Activated T-cell treated with anti-CD3 and anti-CD28 coated beads for 48 hours (primary cell): ENCODE data around the gene SUOX.
"Not testable (repeated sequence)": the region's sequence is repeated elsewhere in the genome, so short reads cannot be mapped to it uniquely, and the experiment has no call there.

Experiments used
- DNase-seq: peaks from one replicate; pipeline ENCODE4 v3.0.0-alpha.2; 2020; ENCODE audit warnings: low read depth

SUOX gene

DNA sequence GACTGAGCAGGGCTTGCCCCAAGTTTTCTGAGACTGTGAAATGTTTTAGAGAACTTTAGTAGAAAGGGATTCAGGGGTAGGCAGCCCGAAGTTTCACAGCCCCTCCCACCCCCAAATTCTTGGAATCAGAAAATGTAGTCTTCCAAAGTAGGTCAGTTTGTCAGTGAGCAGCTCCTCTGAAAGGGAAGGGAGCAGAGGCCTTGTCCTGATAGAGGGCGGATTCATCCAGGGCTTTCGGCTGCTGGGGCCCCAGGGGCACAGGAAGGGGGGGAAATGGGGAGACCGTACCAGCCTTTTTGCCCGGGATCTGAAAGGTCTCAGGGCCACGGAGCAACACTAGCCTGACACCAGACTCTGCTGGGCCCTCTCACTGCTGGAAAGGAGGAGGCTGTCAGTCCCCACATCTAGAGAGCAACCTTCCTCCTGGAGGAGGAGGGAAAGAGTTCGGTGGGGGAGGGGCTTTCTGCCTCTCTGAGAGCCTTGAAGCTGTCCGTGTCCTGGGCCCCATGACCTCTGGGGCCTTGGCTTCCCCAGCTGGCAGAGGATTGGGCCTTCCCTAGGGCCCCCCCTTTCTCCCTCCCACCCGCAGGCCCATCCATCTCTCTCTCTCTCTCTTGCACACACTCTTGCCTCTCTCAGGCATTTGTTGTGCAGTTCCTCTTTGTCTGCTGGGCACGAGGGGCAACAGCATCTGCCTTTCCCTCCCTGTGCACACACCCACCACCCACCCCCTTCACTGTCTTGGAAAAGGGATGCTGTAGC, 23.5 kb downstream of the SUOX start, which contains the start of gene IKZF4:
IKZF4 (plus strand) TSS at position 621 of the 762 bp plus-strand sequence. CDS start 451 bp downstream, outside the sequence.
- no peak for DNase-seq

DNA sequence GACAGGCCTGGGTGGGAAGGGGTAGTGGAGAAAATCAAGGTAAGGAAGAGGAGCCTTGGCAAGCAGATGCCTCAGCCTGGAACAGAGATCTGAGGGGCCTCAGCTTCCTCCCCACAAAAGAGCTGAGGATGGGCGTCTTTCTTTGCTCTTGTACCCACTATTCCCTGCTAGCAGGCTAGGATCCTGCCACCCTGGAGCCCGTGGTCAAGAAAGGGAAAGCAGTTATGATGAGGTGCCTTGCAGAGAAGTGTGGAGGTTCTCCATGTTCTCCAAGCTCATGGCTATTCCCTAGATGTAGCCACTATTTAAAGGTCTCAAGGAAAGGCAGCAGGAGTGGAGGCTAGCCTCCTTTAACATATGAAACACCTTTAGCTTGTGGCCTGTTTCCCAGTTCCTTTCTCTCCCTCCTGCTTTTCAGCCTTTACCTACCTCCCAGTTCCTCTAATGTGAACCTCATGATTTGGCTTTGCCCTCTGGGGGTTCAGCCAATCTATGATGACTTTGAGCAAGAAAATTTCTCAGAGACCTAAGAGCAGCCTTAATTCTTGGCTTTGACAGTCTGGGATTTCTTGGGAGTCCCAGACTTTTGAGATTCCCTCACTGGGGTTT, 24.9 kb downstream of the SUOX start:
- DNase-seq, result no peak

DNA sequence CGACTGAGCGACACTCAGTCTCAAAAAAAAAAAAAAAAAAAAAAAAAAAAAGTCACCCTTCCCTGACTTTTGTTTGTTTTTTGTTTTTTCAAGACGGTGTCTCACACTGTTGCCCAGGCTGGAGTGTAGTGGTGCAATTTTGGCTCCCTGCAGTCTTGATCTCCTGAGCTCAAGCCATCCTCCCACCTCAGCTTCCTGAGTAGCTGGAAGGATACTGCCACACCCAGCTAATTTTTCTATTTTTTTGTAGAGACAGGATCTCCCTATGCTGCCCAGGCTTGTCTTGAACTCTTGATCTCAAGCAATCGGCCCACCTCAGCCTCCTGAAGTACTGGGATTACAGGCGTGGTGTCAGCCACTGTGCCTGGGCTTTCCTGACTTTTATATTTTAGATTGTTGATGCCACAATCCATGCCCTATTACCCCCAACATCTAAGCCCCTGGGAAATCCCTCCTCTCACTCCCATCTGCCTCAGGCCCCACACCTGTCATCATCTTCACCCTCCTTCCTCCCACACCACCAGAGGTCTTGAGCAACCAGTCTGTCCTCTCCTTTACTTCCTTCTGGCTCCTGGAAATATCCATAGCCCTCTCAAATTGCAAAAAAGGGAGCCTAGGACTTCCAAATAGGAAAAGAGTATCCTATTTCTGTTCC, 31.6 kb downstream of the SUOX start:
- DNase-seq, result no peak

DNA sequence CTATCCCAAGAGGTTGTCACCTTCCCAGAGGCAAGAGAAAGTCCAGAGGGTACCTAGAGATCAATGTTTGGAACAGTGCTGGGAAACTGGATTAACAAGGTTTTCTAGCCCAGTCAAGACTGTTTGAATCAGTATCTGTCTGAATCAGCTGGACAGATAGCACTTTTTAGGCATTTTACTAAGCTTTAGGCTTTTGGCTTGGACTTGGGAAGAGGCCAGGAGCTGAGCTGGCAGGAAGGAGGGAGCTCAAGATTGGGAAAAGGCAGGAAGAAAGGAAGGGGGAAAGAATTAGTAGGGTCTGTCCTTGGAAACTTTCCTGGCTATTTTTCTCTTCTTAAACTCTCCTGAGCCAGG, 32.1 kb downstream of the SUOX start:
- no peak for DNase-seq

DNA sequence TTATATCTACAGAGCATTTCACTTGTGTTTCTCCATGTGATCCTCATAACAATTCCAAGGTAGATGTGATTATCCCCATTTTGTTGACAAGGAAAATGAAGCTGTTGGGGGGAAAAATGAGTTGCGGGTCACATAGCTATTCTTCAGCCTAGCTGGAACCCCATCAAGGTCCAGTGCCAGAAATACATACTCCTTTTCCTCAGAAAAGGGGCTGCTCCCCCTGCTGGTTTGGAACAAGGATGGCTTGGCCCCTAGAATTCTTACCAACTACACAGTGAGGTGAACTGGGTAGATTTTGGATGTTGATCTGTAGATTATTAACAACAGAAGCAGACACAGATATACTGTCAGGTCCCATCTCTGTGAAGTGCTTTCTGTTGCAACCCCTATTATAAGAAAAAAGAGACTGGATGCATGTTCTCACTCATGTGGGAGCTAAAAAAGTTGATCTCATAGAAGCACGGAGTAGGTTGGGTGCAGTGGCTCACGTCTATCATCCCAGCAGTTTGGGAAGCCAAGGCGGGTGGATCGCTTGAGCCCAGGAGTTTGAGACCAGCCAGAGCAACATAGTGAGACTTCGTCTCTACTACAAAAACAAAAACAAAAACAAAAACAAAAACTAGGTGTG, 32.7 kb downstream of the SUOX start:
- no peak for DNase-seq

DNA sequence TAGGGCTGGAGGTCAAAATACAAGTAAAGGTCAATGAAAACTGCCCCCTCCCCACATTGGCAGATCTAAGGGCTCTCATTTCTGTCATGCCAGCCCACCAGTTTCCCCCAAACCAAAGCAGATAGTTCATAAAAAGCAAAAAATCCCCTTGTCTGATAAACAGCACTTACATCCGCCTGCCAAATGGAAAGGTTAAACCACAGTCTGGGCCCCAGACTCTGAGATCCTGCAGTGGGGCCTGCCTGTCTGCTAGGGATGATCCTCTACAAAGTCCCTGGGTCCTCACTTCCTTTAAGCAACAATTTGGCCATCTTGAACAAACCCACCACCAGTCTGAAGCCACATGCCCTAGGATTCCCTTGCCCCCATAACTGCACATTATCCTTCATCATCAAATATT, 34.9 kb downstream of the SUOX start:
- DNase-seq, result no peak

DNA sequence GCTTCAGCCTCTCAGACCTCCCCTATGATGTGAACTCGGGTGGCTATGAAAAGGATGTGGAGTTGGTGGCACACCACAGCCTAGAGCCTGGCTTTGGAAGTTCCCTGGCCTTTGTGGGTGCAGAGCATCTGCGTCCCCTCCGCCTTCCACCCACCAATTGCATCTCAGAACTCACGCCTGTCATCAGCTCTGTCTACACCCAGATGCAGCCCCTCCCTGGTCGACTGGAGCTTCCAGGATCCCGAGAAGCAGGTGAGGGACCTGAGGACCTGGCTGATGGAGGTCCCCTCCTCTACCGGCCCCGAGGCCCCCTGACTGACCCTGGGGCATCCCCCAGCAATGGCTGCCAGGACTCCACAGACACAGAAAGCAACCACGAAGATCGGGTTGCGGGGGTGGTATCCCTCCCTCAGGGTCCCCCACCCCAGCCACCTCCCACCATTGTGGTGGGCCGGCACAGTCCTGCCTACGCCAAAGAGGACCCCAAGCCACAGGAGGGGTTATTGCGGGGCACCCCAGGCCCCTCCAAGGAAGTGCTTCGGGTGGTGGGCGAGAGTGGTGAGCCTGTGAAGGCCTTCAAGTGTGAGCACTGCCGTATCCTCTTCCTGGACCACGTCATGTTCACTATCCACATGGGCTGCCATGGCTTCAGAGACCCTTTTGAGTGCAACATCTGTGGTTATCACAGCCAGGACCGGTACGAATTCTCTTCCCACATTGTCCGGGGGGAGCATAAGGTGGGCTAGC, 37.7 kb downstream of the SUOX start:
- no peak for DNase-seq

DNA sequence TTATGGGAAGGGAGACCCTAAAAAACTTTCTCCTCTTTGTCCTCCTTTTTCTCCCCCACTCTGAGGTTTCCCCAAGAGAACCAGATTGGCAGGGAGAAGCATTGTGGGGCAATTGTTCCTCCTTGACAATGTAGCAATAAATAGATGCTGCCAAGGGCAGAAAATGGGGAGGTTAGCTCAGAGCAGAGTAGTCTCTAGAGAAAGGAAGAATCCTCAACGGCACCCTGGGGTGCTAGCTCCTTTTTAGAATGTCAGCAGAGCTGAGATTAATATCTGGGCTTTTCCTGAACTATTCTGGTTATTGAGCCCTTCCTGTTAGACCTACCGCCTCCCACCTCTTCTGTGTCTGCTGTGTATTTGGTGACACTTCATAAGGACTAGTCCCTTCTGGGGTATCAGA, 40.1 kb downstream of the SUOX start:
- DNase-seq, result no peak

DNA sequence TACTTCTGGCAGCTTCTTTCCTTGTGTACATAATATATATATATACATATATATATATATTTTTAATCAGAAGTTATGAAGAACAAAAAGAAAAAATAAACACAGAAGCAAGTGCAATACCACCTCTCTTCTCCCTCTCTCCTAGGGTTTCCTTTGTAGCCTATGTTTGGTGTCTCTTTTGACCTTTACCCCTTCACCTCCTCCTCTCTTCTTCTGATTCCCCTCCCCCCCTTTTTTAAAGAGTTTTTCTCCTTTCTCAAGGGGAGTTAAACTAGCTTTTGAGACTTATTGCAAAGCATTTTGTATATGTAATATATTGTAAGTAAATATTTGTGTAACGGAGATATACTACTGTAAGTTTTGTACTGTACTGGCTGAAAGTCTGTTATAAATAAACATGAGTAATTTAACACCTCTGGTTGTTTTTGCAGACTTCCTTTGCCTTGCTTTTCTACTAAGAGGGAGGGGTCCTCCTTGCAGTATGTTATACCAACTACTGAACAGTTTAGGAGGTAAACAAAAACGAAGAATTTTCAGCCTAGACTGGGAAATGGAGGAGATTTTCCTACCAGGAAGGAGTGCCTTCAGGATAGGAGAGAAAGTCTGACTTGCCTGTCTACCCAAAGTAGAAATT, 41.1 kb downstream of the SUOX start:
- no peak for DNase-seq

DNA sequence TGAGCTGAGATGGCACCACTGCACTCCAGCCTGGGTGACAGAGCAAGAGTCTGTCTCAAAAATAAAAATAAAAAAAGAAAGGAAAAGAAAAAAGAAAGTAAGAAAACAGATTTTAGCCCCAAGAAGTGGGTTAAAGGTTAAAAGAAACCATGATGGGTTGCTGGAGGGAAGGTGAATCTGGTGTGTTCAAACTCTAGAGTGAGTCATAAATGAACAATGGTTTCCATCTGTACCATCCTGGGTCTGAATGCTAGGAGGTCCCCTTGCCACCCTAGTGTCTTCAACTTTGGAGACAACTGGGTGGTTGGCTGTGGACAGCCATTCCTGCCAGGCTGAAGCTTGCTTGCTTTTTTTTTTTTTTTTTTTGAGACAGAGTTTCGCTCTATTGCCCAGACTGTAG, 43.1 kb downstream of the SUOX start:
- DNase-seq, result no peak

DNA sequence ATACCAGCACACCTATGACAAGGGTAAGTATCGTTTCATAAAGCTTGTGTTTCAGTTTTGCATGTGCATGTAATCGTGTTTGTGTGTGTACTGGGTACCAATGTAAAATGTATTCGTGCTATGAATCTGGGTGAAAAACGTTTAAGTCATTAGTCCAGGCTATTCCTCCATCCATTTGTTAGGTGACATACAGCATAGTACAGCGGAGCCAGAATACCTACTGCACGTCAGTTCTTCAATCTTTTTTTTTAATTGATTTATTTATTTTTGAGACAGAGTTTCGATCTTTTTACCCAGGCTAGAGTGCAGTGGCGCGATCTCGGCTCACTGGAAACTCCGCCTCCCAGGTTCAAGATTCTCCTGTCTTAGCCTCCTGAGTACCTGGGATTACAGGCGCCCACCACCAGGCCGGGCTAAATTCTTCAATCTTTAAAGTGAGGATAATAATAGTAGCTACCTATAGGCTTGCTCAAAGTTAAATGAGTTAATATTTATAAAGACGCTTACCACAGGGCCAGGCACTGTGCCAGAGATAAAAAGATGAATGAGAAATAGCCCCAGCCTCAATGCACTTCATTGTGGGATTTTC, 44.0 kb downstream of the SUOX start:
- no peak for DNase-seq

DNA sequence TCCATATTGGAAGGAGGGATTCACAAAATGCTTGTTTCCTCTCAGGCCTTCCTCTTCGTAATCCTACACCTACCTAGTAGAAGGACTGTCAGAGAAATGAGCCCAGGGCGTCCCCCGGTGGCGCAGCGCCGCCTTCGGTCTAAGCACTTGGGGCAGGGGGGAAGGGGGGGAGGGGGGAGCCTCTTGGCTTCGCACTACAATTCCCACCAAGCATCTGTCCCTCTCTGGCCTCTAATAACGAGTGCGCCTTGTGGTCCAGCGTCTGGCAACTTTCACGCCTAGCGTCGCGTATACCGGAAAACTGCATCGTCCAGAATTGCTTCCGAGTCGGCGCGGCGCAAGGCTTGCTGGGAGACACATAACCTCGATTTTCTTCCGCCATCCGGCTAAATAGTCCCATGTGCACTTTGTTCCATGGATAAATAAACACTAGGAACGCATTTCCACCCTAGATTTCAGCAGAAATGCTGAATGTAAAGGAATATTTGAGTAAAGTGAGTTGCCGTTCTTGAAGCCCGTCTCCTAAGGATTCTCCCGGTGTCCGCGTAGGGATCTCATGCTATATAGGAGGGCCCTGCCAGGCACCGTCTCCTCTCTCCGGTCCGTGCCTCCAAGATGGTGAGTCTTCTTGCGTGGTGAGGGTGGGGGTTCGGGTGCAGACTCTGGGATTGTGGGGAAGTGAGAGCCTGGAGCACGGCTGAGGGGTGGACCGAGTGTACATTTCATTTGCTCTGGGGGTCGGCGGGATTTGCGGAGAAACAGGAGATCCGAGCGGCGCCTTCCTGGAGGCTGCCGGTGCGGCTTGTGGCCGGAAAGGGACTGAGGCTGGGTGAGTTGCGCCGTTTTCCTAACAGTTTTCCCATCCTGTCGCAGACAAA, 44.7 kb downstream of the SUOX start, which contains the start of gene RPS26:
RPS26 (plus strand) TSS at position 367 of the 878 bp plus-strand sequence; CDS start at position 616, 249 bp downstream.
- DNase-seq, result peak; percentile 88

DNA sequence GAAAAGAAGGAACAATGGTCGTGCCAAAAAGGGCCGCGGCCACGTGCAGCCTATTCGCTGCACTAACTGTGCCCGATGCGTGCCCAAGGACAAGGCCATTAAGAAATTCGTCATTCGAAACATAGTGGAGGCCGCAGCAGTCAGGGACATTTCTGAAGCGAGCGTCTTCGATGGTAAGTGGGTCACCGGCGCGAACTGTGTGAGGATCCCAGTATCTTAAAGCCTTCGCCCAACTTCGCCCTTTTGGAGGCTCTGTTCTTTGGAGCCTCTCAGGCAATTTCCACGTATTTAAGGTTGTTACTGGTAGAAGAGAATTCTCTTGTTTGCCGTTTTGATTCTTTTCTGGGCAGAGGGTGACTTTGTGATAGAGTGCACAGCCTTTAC, 45.3 kb downstream of the SUOX start:
- DNase-seq, result not testable (repeated sequence)

DNA sequence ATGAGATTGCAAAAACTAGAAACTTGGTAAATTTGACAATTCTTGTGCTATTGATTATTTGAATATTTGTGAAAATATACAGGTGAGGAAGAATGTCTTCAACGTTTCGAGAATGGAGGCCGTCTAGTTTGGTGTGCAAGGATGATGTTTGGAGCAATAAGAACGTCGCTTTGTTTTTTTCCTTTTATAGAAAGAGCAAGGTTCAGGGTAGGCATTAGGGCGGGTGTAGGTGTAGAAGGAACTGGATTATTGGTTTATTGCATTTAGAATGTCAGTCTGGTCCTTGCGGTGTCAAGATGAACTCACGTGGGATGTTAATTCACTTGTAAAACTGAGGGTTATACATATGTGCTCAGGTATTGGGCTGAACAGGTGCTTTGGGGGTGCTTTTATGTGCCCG, 45.8 kb downstream of the SUOX start:
- no peak for DNase-seq

DNA sequence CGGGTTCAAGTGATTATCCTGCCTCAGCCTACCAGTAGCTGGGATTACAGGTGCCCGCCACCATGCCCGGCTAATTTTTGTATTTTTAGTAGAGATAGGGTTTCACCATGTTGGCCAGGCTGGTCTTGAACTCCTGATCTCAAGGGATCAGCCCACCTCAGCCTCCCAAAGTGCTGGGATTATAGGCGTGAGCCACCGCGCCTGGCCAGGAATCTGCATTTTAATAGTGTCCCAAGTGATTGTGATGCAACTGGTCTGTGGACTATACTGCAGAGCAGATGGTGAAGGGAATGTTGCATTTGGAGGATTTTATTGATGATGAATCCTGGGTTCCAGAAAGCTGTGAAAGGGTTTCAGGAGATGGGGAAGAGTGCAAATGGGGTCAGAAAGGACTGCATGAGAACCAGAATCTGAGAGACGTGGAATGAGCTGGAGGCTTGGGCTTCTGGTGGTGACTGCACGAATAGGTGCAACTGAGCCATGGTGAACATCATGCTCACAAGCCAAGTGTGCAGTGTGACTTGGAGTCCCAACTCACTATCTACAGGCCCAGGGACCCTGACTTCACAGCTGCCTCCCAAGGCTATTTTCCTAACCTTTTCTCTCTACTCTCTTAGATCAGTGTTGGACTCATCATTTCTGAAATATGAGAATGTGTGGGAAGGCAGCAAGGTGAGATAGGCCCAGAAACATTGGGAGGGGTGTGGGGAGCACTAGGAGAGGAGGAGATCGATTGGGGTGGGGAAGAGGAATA, 49.1 kb downstream of the SUOX start:
- DNase-seq, result no peak

DNA sequence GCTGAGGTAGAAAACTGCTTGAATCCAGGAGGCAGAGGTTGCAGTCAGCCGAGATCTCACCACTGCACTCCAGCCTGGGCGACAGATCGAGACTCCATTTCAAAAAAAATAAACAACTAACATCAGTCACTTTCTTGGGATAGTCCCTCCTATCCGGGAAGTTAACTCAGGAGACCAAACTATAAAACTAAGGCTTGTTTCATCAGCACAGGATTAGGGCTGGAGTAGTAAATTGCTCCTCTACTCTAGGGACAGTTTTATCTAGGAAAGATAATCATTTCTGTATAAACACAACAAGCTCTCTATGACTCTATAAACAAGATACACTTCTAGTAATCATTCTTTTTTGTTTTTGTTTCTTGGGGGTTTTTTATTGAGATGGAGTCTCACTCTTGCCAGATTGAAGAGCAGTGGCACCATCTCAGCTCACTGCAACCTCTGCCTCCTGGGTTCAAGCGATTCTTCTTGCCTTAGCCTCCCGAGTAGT, 56.4 kb downstream of the SUOX start:
- DNase-seq, result no peak
